Measurements from ENCODE around the gene KIAA1217.

KIAA1217 gene

GRCh38 chr10:24374134-24374915 is 165.4 kb downstream of the KIAA1217 start:
- no peak for DNase-seq (ENCODE audit: low spot score)

- no peak for DNase-seq (ENCODE audit: low spot score)
Observed at GRCh38 chr10:24375510-24375909, 166.6 kb downstream of the KIAA1217 start.

GRCh38 chr10:24376731-24377130 is 167.8 kb downstream of the KIAA1217 start:
- no peak for DNase-seq (ENCODE audit: low spot score)

DNA sequence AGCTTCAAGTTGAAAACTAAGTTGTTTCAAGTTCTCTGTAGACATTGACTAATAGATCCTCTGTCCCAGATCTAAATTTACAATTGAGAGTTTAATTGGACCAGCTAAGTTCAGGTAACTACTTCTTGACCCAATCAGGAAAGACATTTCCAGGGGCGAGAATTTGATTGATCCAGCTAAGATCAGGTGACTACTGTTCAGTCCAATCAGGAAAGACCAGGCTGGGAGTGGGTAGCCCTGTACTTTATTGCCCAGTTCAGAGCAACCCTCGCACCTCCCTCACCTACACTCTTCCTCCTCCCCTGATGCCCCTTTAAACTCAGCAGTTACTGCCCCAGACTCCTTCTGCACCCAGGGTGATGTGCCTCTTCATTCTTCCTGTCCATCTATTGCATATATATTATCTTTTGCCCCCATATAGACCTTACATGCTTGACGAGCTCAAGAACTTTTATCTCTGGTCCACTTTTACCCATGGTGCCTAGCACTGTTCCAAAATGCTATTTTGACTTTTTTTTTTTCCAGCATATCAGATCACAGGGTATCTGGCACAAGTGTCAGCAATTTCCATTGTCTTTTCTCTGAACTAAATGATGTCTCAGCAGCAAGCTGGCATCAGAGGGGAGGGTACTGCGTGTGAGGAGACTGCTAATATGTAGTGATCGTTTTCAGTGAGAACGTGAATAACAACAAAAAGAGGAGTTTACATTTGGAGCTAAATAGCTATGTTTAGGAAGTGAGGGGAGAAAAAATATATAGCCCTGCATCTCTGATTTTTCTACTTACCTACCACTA is 169.4 kb downstream of the KIAA1217 start:
- no peak for DNase-seq (ENCODE audit: low spot score)

- no peak for DNase-seq (ENCODE audit: low spot score)
Observed at GRCh38 chr10:24381235-24382010, 172.5 kb downstream of the KIAA1217 start.

DNA sequence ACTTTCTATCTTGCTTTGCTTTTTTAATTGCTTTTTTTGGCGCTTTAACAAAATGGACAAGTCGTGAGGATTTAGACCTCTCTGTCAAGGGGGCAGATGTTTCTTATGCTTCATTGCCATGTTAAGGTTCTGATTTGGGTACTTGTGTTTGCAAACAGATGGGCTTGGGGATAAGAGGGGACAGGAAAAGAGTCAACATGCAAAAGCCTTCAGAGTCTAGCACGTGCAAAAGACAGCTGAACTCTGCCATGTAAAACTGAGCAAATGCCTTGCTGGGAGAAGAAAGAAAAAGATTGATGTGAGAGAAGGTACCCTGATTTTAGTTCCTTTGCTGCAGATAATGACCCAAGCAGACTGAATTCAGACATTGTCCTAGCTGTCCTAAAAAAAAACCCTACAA is 173.1 kb downstream of the KIAA1217 start:
- DNase-seq (ENCODE audit: low spot score) = no peak

- DNase-seq (ENCODE audit: low spot score) = no peak
Observed at GRCh38 chr10:24382596-24382978, 173.6 kb downstream of the KIAA1217 start.

GRCh38 chr10:24382979-24383663 is 174.2 kb downstream of the KIAA1217 start:
- no peak for DNase-seq (ENCODE audit: low spot score)

DNA sequence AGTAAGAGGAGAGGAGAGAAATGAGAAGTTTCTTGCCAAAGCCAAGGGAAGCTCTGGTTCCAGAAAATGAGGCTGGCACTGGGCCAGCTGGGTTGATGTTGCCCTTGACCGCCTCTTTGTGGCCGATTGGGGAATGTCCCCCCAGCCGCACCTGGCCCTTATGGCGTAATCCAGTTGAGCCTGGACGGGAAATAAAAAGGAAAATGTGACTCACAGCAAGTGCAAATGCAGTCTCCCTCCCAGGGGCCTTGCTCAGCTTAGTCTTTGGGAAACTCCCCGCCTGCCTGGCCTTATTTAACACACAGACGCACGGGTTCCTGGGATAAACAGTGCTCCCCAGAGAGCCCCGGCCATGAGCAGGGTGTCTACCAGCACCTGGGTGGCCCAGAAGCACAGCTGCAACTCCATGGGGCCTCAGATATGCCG is 174.8 kb downstream of the KIAA1217 start:
- DNase-seq (ENCODE audit: low spot score) = peak; percentile 42

DNA sequence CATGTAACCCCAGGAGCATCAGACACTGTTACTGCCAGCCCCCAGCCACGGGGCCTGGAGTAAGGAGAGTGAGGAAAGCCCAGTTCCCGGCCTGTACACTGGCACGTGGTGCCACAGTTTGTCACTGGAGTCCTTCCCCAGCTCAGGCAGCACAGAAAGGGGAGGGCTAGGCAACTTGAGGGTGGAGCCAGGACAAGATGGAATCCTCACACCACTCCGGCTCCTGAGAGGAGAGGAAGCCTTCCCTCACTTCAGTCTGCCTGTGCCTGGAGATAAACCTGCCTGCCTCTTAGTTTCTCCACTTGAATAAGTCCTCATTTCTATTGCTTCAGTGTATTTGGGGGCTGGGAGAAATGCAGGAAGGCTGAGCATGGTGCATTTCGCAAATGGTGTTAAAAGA is 176.0 kb downstream of the KIAA1217 start:
- no peak for DNase-seq (ENCODE audit: low spot score)

DNA sequence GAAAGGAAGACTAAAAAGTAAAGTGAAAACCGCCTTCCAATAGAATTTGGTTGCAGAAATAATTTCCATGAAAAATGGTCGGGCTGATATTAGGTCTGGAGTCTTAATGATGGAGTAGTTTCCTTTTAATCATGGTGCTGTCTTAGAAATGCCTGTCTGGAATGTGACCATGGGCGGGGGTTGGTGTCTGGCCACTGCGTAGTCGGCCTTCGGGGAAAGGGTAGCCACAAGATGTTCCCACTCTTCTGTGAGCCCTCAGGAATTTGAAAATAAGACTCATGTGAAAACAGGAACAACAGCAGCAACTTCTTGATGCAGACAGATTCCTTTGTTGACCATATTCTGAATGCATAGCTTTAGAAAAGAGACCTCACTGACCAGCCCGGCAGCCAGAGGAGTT is 176.8 kb downstream of the KIAA1217 start:
- no peak for DNase-seq (ENCODE audit: low spot score)

DNA sequence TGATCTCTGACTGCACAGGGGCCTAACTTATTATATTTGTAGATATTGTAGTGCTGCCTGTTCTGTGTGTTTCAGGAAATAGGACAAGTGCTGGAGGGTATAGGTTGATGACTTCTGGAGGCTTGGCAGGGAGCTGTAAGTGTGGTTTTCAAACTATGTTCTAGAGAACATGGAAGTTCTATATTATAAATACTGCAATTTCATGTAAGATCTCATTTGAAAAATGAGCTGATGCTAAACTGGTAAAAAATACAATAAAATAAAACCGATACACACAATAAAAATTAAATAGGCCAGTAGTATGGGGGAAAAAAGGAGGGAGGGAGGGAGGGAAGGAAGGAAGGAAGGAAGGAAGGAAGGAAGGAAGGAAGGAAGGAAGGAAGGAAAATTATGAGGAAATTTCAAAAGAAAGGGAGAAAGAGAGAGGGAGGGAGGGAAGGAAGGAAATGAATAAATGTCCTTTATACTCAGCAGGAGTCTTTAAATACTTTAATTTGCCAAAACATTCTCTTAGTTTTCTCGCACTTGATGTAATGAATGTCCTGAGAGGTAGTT is 181.3 kb downstream of the KIAA1217 start:
- DNase-seq (ENCODE audit: low spot score) = no peak

GRCh38 chr10:24390746-24391145 is 181.8 kb downstream of the KIAA1217 start:
- no peak for DNase-seq (ENCODE audit: low spot score)

DNA sequence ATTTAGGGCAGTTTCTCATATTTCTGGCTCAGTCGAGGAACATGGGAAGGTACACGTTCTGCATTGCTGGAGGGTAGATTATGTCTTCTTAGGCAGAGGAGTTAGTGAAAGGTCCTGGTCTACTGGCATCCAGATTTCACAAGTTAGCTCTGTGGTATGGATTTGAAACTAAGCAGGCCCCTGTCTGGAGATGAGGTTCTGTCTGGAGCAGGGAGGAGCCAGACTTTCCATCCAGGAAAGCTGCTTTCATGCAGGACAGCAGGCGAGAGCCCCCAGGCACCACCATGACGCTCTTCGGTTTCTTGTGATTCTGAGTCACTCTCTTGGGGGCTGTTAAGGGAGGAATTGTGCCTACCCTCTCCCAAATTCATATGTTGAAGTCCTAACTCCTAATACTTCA is 184.3 kb downstream of the KIAA1217 start:
- no peak for DNase-seq (ENCODE audit: low spot score)

DNA sequence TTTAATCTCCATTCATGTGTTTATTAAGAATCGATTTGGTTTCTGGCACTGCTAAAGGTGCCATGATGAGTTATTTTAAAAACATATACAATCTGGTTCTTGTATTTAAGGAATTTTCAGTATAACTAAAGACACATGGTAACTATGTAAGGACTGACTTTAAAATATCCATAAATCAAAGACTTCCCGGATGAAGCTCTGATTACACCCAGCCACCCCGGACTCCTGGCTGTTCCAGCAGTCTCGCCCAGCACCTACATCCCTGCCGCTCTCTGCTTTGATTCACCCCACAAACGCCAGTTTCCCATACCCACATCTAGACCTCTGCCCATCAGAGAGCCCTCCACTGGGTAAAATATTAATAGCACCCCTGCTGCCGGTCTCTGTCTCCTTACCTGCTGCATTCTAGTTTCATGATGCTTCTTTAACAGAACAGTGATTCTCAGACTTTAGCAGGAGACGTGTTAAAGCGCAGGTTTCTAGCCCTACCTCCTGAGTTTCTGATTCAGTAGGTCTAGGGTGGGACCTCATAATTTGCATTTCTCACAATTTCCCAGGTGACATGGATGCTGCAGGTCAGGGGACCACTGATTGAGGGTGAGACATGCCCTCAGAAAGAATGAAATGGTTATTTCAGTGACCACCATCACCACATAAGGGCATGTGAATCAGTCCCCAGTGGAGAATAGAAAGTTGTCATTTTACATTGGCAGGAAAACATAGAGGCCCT is 185.7 kb downstream of the KIAA1217 start:
- no peak for DNase-seq (ENCODE audit: low spot score)

- no peak for DNase-seq (ENCODE audit: low spot score)
Observed at GRCh38 chr10:24396396-24396795, 187.5 kb downstream of the KIAA1217 start.

DNA sequence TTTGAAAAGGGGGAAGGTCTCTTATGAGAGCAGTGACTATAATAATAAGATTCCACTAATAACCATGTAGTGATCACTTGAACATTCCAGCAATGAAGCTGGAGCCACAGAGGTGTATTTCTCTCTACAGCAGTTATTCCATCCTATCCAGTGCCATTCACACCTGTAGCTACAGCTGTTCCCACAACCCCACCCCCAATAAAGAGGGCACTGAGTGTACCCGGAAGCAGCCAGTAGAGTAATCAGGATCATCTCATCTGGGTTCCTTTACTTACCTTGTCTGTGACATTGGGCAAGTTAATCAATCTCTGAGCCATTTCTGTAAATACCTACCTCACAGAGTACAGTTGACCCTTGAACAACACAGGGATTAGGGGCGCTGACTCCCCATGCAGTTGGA is 188.7 kb downstream of the KIAA1217 start:
- DNase-seq (ENCODE audit: low spot score) = no peak

- no peak for DNase-seq (ENCODE audit: low spot score)
Observed at GRCh38 chr10:24404567-24404966, 195.6 kb downstream of the KIAA1217 start.

DNA sequence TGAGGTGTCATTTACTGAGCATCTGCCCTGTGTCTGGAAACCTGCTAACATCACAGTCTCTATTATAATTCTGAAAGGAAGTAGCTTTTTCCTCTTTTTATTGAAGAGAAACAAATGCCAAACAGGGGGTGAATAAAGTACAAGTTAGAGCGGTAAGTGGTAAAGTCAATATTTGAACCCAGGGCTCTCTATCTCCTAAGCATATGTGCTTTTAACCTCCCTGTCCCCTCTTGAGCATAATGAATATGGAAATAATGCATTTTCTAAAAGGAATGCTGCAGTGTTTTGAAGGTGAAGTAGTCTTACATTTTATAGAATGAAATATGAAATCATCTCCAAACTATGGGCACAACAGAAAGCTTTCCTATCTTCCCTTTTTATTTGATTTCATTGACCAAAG is 196.7 kb downstream of the KIAA1217 start:
- no peak for DNase-seq (ENCODE audit: low spot score)

GRCh38 chr10:24406809-24407483 is 198.0 kb downstream of the KIAA1217 start:
- no peak for DNase-seq (ENCODE audit: low spot score)
